RWPE2 (cell line): Measurements from ENCODE around the gene BRSK2.
"Not testable (repeated sequence)": the region's sequence is repeated elsewhere in the genome, so short reads cannot be mapped to it uniquely, and the experiment has no call there.

ENCODE experiments used
- ATAC-seq: fragments of 200-7000 bp; cut with Tn5 transposase; 3 replicates; pipeline ENCODE4 v1.9.1; 2021; ENCODE audit warnings: low read depth
- DNase-seq: peaks from one replicate; pipeline ENCODE4 v3.0.0-alpha.2; 2020; ENCODE audit warnings: low spot score
- H3K27ac ChIP-seq: fragments of 450-650 bp; 2 replicates; pipeline ENCODE4 v1.5.1; 2017; ENCODE audit warnings: mild to moderate bottlenecking; ENCODE audit not compliant: poor library complexity, severe bottlenecking
- H3K27me3 ChIP-seq: fragments of 250-450 bp; sonication (Bioruptor Pico); 2 replicates; pipeline ENCODE4 v1.5.1; 2021; ENCODE audit warnings: mild to moderate bottlenecking, moderate library complexity; ENCODE audit not compliant: insufficient read depth, poor library complexity, severe bottlenecking
- H3K36me3 ChIP-seq: fragments of 250-450 bp; sonication (Bioruptor Pico); 2 replicates; pipeline ENCODE4 v1.5.1; 2020; ENCODE audit warnings: low read depth, mild to moderate bottlenecking, moderate library complexity
- H3K4me1 ChIP-seq: fragments of 250-450 bp; sonication (Bioruptor Pico); 2 replicates; pipeline ENCODE4 v1.5.1; 2021; ENCODE audit warnings: mild to moderate bottlenecking, moderate library complexity; ENCODE audit not compliant: insufficient read depth, poor library complexity, severe bottlenecking
- H3K4me3 ChIP-seq: fragments of 250-450 bp; sonication (Bioruptor Pico); 2 replicates; pipeline ENCODE4 v1.5.1; 2021; ENCODE audit warnings: mild to moderate bottlenecking, moderate library complexity; ENCODE audit not compliant: severe bottlenecking
- H3K9me3 ChIP-seq: fragments of 250-450 bp; sonication (Bioruptor Pico); 2 replicates; pipeline ENCODE4 v1.5.1; 2021; ENCODE audit warnings: mild to moderate bottlenecking, moderate library complexity; ENCODE audit not compliant: severe bottlenecking
- CTCF ChIP-seq: fragments of 450-650 bp; IDR thresholded peaks from one replicate; pipeline ENCODE4 v1.5.1; 2017; ENCODE audit warnings: mild to moderate bottlenecking, moderate library complexity; ENCODE audit not compliant: poor library complexity, severe bottlenecking

Gene BRSK2

GRCh38 chr11:1409108-1409851 is 19.5 kb downstream of the BRSK2 start:
- no peak for TF ChIP-seq CTCF
- no peak for DNase-seq
- no peaks in the 10 kb centered on the region for H3K4me1 ChIP-seq
- H3K9me3 ChIP-seq, result no peaks in the 10 kb centered on the region
- no peak overlapping the region for H3K4me3 ChIP-seq
- peak; percentile 31; the same call in 2 of the 3 replicates for ATAC-seq
- no peaks in the 10 kb centered on the region for H3K27me3 ChIP-seq
- H3K27ac ChIP-seq, result no peak overlapping the region
- H3K36me3 ChIP-seq, result no peaks in the 10 kb centered on the region

GRCh38 chr11:1409852-1410125 is 20.1 kb downstream of the BRSK2 start:
- H3K27me3 ChIP-seq, H3K4me1 ChIP-seq, H3K27ac ChIP-seq, H3K4me3 ChIP-seq, ATAC-seq, H3K9me3 ChIP-seq, H3K36me3 ChIP-seq, DNase-seq: not testable (repeated sequence)

- no peak overlapping the region for H3K27ac ChIP-seq
- no peak for TF ChIP-seq CTCF
- ATAC-seq (no peak), DNase-seq (no peak)
- no peaks in the 10 kb centered on the region for H3K36me3 ChIP-seq
- H3K4me3 ChIP-seq, result no peak overlapping the region
- no peaks in the 10 kb centered on the region for H3K9me3 ChIP-seq
- H3K4me1 ChIP-seq, result no peaks in the 10 kb centered on the region
- H3K27me3 ChIP-seq, result no peaks in the 10 kb centered on the region
Observed at GRCh38 chr11:1410366-1411291, 20.9 kb downstream of the BRSK2 start.

GRCh38 chr11:1411301-1411700 is 21.6 kb downstream of the BRSK2 start:
- no peak for TF ChIP-seq CTCF
- H3K9me3 ChIP-seq, result peaks cover 3% of the 10 kb centered on the region
- H3K36me3 ChIP-seq, result no peaks in the 10 kb centered on the region
- H3K27ac ChIP-seq, result no peak overlapping the region
- H3K4me1 ChIP-seq, result no peaks in the 10 kb centered on the region
- ATAC-seq (0 out of 3 replicates have a peak, but pooled peaks have one; percentile 24), DNase-seq (no peak)
- H3K4me3 ChIP-seq, result no peak overlapping the region
- no peaks in the 10 kb centered on the region for H3K27me3 ChIP-seq

- DNase-seq, H3K4me3 ChIP-seq, ATAC-seq, H3K36me3 ChIP-seq, H3K27me3 ChIP-seq, H3K27ac ChIP-seq, H3K4me1 ChIP-seq, H3K9me3 ChIP-seq: not testable (repeated sequence)
Observed at GRCh38 chr11:1411739-1412138, 22.0 kb downstream of the BRSK2 start.
